HFFc6 (cell line): ENCODE data around the gene HLA-A. TPM values are rescaled to one million over a fixed set of nuclear protein-coding genes. Genes with fewer than 3 reads are reported as not detected.

Experiments used
- DNase-seq: peaks from one replicate; pipeline ENCODE4 v3.0.0-alpha.2; 2018
- H3K27ac Mint-ChIP-seq: 2 replicates; pipeline ENCODE4 v1.8.0; 2020; ENCODE audit warnings: mild to moderate bottlenecking, mixed read lengths
- H3K27me3 Mint-ChIP-seq: 2 replicates; pipeline ENCODE4 v1.8.0; 2021; ENCODE audit warnings: mild to moderate bottlenecking, moderate library complexity, mixed read lengths; ENCODE audit not compliant: insufficient read depth
- H3K36me3 Mint-ChIP-seq: 2 replicates; pipeline ENCODE4 v1.8.0; 2021; ENCODE audit warnings: low read depth, mixed read lengths
- H3K4me1 Mint-ChIP-seq: 2 replicates; pipeline ENCODE4 v1.8.0; 2020; ENCODE audit warnings: low read depth, mixed read lengths
- H3K4me3 Mint-ChIP-seq: 2 replicates; pipeline ENCODE4 v1.8.0; 2020; ENCODE audit warnings: mild to moderate bottlenecking, moderate library complexity, mixed read lengths
- H3K9me3 Mint-ChIP-seq: 2 replicates; pipeline ENCODE4 v1.8.0; 2020; ENCODE audit warnings: mild to moderate bottlenecking, mixed read lengths
- CTCF ChIP-seq: fragments of 200-600 bp; sonication (generic); IDR thresholded peaks from 2 replicates; pipeline ENCODE4 v1.5.0; 2021; ENCODE audit warnings: antibody characterized with exemption, mild to moderate bottlenecking
- total RNA-seq, 6 experiments: library from RNA; stranded (reverse); fragmentation: NEBNext Ultra II Directional; extraction: Animal tissue kit (Norgen Biotek cat#: 25700); gene quantifications; 2 replicates in 1 of 6; 3 replicates in 5 of 6; pipeline ENCODE4 v1.2.3, GENCODE V29; 2021

HLA-A gene
- total RNA-seq, 6 experiments from 2014 or later = 116 to 159 (median 149) TPM

DNA sequence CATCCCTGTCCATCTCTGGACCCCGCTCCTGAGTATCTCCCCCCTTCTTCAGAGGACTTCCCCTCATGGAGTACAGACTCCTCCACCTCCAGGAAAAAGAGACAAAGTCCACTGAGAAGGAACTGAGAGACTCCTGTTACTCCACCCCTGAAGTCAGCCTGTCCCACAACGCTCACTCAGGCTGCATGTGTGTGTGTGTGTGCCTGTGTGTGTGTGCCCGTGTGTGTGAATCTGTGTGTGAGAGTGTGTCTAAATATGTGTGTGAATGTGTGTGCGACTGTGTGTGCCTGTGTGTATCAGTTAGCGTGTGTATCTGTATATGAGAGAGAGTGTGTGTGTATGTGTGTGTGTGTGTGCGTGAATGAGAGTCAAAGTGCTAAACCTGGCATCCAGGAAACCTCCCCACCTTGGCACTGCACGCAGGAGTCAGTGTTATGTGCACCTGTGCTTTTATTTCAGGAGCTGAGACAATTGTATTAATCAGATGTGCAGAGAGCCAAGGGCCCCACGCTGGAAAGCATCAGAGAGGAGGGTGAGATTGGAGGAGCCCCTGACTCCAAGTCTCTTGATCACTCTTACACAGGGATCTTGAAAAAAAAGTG lies 39.0 kb downstream of the HLA-A start:
- Mint-ChIP-seq H3K27me3 (peaks cover 20% of the 10 kb centered on the region), H3K4me3 (no peak overlapping the region), H3K9me3 (no peaks in the 10 kb centered on the region), H3K27ac (no peak overlapping the region), H3K36me3 (no peaks in the 10 kb centered on the region), H3K4me1 (peaks cover 14% of the 10 kb centered on the region)
- TF ChIP-seq CTCF = no peak
- DNase-seq = no peak

DNA sequence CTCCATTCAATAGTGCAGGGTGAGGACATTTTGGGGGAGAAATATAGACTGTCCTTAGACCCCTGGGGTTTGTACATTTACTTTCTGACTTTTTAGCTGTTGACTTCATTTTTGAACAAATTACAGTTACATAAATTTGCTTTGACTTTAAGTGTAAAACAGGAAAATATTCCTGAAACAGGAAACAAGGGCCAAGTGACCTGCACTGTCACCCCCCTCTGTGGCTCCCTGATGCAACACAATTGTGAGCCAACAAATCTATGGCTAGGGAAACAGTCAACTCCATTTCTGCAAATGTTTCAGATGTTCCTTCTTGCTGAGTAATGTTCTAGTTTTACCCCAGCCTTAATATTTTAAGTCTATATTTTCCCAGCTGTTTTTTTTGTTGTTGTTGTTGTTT lies 39.8 kb downstream of the HLA-A start:
- Mint-ChIP-seq H3K36me3 (no peaks in the 10 kb centered on the region), H3K9me3 (no peaks in the 10 kb centered on the region), H3K27me3 (peaks cover 18% of the 10 kb centered on the region), H3K4me3 (no peak overlapping the region), H3K4me1 (peaks cover 8% of the 10 kb centered on the region), H3K27ac (no peak overlapping the region)
- no peak for TF ChIP-seq CTCF
- DNase-seq = no peak

DNA sequence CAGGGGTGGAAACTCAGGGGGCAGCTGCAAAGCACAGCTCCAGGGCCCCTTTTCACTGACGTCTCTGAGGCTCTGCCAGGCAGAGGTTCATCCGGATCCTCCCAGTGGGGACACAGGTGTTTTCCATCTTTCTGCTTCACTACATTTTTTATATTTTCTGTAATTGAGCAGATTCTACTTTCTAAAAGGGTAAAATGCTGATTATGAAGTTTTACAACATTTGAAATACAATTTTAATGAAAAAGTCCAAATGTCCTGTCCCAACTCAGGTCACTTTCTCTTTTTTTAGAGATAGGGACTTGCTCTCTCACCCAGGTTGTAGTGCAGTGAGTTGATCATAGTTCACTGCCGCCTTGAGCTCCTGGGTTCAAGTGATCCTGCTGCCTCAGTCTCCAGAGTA lies 41.9 kb downstream of the HLA-A start:
- H3K4me1 Mint-ChIP-seq = peaks cover 6% of the 10 kb centered on the region
- peaks cover 23% of the 10 kb centered on the region for H3K27me3 Mint-ChIP-seq
- no peak overlapping the region for H3K4me3 Mint-ChIP-seq
- H3K27ac Mint-ChIP-seq = no peak overlapping the region
- no peaks in the 10 kb centered on the region for H3K36me3 Mint-ChIP-seq
- TF ChIP-seq CTCF = no peak
- no peaks in the 10 kb centered on the region for H3K9me3 Mint-ChIP-seq
- no peak for DNase-seq

- no peak overlapping the region for H3K4me3 Mint-ChIP-seq
- H3K27ac Mint-ChIP-seq = no peak overlapping the region
- peaks cover 7% of the 10 kb centered on the region for H3K4me1 Mint-ChIP-seq
- H3K27me3 Mint-ChIP-seq = peaks cover 23% of the 10 kb centered on the region
- no peaks in the 10 kb centered on the region for H3K36me3 Mint-ChIP-seq
- H3K9me3 Mint-ChIP-seq = no peaks in the 10 kb centered on the region
- DNase-seq = no peak
- TF ChIP-seq CTCF = no peak
Measured at GRCh38 chr6:29984992-29985391, 42.7 kb downstream of the HLA-A start.

- no peak for TF ChIP-seq CTCF
- DNase-seq = no peak
- Mint-ChIP-seq H3K9me3 (no peaks in the 10 kb centered on the region), H3K36me3 (no peaks in the 10 kb centered on the region), H3K4me3 (no peak overlapping the region), H3K4me1 (peaks cover 7% of the 10 kb centered on the region), H3K27ac (no peak overlapping the region), H3K27me3 (peaks cover 23% of the 10 kb centered on the region)
Measured at GRCh38 chr6:29986179-29986781, 43.9 kb downstream of the HLA-A start.
